Kidney (tissue), 14 donors: ENCODE results near the gene PCNX2. TPM values are rescaled to one million over a fixed set of nuclear protein-coding genes. Genes with fewer than 3 reads are reported as not detected.

Source experiments
- DNase-seq, 5 donors: peaks; one replicate each; pipeline ENCODE4 v3.0.0-alpha.2; 2013 to 2020
- FAIRE-seq: peaks from 2 replicates; lab custom pipeline; 2012; peaks lifted over from hg19 to GRCh38; lab: Jason Lieb, UNC
- H3K27ac ChIP-seq, 2 donors: one replicate each; pipeline ENCODE4 v1.7.0; 2013; ENCODE audit warnings: low read depth in 2 of 2, low read length in 2 of 2, inconsistent platforms in 1 of 2
- H3K27me3 ChIP-seq: one replicate; pipeline ENCODE4 v1.7.1; 2013; ENCODE audit warnings: low read length, inconsistent platforms; ENCODE audit not compliant: control insufficient read depth, insufficient read depth
- H3K36me3 ChIP-seq, 3 donors: one replicate each; pipeline versions ENCODE4 v1.7.0 to v1.7.1; 2013; ENCODE audit warnings: low read length in 3 of 3, control low read depth in 1 of 3, inconsistent platforms in 1 of 3; ENCODE audit not compliant: insufficient read depth in 3 of 3, control insufficient read depth in 2 of 3
- H3K4me1 ChIP-seq, 3 donors: one replicate each; pipeline versions ENCODE4 v1.7.0 to v1.7.1; 2013; ENCODE audit warnings: low read length in 3 of 3, inconsistent platforms in 1 of 3, low read depth in 1 of 3; ENCODE audit not compliant: control insufficient read depth in 2 of 3, insufficient read depth in 2 of 3
- H3K4me3 ChIP-seq, 3 donors: one replicate each; pipeline versions ENCODE4 v1.7.0 to v1.8.1; 2013; ENCODE audit warnings: low read length in 3 of 3, control low read depth in 1 of 3, inconsistent platforms in 1 of 3
- H3K9ac ChIP-seq, 3 donors: one replicate each; pipeline versions ENCODE4 v1.7.0 to v1.7.1; 2013; ENCODE audit warnings: low read length in 3 of 3, control low read depth in 1 of 3, inconsistent platforms in 1 of 3
- H3K9me3 ChIP-seq, 3 donors: one replicate each; pipeline versions ENCODE4 v1.7.0 to v1.7.1; 2013; ENCODE audit warnings: low read length in 3 of 3, control low read depth in 1 of 3, inconsistent platforms in 1 of 3; ENCODE audit not compliant: control insufficient read depth in 2 of 3, insufficient read depth in 1 of 3
- CTCF ChIP-seq: IDR thresholded peaks from 3 replicates; pipeline ENCODE4 v1.5.1; 2012; ENCODE audit warnings: mild to moderate bottlenecking, moderate library complexity, borderline replicate concordance; ENCODE audit not compliant: insufficient read depth; ENCODE audit errors: extremely low read depth
- intact Hi-C: fragments of 100-400 bp; cut with DNase I; formaldehyde crosslinking; loops from one replicate; pipeline ENCODE4 v1.11.1; 2022
- polyA plus RNA-seq: library from polyadenylated mRNA; stranded (reverse); fragments of 350-450 nt; fragmentation: Illumina TruSeq; extraction: RNeasy Lipid Tissue Mini Kit (QIAGEN cat#74804); gene quantifications from one replicate; pipeline ENCODE4 v1.2.3, GENCODE V29; 2014; ENCODE audit warnings: low read depth, low replicate concordance; ENCODE audit not compliant: insufficient read depth
- total RNA-seq: library from RNA; stranded (reverse); fragmentation: NEBNext Ultra II Directional; extraction: Animal tissue kit (Norgen Biotek cat#: 25700); gene quantifications from one replicate; pipeline ENCODE4 v1.2.1, GENCODE V29; 2021
- donor health status: control.
- donor health status: control.
- donor health status: control.
- donor health status: control.
- donor health status: control.
- donor health status: DM: yes; HTN: yes; CAD: no.
- donor health status: Normal renal cell carcinoma (clear cell type).

Gene PCNX2
- total and polyA plus RNA-seq, 2 donors from 2014 or later = 5.2 to 29.2 TPM

DNA sequence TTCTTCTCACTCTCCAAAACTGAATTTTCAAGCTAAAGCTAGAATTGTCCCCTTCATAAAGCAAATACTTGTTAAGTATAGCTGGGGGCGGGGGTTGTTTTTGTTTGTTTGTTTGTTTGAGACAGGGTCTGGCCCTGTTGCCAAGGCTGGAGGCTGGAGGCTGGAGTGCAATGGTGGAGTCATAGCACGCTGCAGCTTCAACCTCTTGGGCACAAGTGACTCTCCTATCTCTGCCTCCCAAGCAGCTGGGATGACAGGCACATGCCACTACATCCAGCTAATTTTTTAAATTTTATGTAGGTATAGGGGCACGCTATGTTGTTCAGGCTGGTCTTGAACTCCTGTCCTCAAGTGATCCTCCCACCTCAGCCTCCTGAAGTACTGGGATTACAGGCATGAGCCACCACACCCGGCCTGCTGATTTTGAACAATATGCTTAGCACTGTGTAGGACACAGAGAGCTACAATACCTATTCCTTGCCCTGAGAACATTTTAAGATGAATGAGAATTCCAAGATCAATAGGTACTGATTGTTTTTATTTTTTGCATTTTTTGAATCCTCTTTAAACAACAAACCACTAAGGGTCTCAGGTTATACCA lies 42.2 kb downstream of the PCNX2 start:
- FAIRE-seq (no peak), DNase-seq (no peak)
- H3K27ac ChIP-seq = no peak overlapping the region
- no peak for TF ChIP-seq CTCF
- no peaks in the 10 kb centered on the region for H3K4me1 ChIP-seq
- intact Hi-C loops = no loop called here
- H3K36me3 ChIP-seq = peaks cover 3 to 4% (median 3%) of the 10 kb centered on the region in 3 donors
- H3K27me3 ChIP-seq = no peaks in the 10 kb centered on the region
- H3K4me3 ChIP-seq = no peak overlapping the region
- H3K9me3 ChIP-seq = no peaks in the 10 kb centered on the region
- H3K9ac ChIP-seq = no peak overlapping the region

- peaks cover 0 to 3% (median 3%) of the 10 kb centered on the region in 3 donors for H3K36me3 ChIP-seq
- H3K9ac ChIP-seq = no peak overlapping the region
- no peaks in the 10 kb centered on the region for H3K27me3 ChIP-seq
- DNase-seq (peak in 3 of 5 donors; percentile 18 to 82 (median 57)), FAIRE-seq (no peak)
- no peak overlapping the region for H3K27ac ChIP-seq
- no peak for TF ChIP-seq CTCF
- no peaks in the 10 kb centered on the region for H3K4me1 ChIP-seq
- intact Hi-C loops = no loop called here
- no peaks in the 10 kb centered on the region for H3K9me3 ChIP-seq
- H3K4me3 ChIP-seq = no peak overlapping the region
These were observed 43.1 kb downstream of the PCNX2 start for GRCh38 chr1:233252441-233252840.

GRCh38 chr1:233251201-233251720 lies 44.3 kb downstream of the PCNX2 start:
- no peaks in the 10 kb centered on the region for H3K4me1 ChIP-seq
- intact Hi-C loops = no loop called here
- FAIRE-seq (no peak), DNase-seq (no peak)
- no peak overlapping the region for H3K9ac ChIP-seq
- no peaks in the 10 kb centered on the region for H3K27me3 ChIP-seq
- no peak overlapping the region for H3K27ac ChIP-seq
- no peaks in the 10 kb centered on the region for H3K9me3 ChIP-seq
- peaks cover 0 to 3% (median 3%) of the 10 kb centered on the region in 3 donors for H3K36me3 ChIP-seq
- TF ChIP-seq CTCF = no peak
- H3K4me3 ChIP-seq = no peak overlapping the region
